GM19452 (cell line): ENCODE results near the gene KRT6B.
"Not testable (repeated sequence)": the region's sequence is repeated elsewhere in the genome, so short reads cannot be mapped to it uniquely, and the experiment has no call there.

ENCODE experiments used
- ATAC-seq: cut with Tn5 transposase; IDR thresholded peaks from one replicate; pipeline ENCODE4 v1.9.1; 2021; ENCODE audit not compliant: unreplicated experiment

The KRT6B gene

DNA sequence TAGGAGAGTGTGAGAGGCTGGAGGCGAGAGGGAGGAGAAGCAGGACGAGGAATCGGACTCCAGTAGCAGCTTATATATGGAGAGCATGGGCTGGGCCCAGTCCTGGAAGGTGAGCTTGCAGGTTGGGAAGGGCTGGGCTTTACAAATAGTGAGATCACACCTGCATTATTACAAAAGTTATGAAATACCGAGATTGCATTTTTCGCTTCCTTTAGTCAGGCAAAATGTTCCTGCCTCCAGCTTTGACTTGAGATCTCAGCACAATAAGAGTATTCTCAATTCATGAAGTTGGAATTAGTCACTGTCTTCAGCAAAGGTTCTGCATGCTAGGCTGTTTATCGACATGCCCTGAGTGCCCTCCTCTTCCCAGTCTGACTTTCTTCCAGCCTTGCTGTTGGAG is at the start of gene KRT6B:
Gene KRT6B, minus strand, starts transcription at position 46 of the 400 bp plus-strand sequence. CDS start 68 bp downstream, outside the sequence.
- ATAC-seq = no peak

DNA sequence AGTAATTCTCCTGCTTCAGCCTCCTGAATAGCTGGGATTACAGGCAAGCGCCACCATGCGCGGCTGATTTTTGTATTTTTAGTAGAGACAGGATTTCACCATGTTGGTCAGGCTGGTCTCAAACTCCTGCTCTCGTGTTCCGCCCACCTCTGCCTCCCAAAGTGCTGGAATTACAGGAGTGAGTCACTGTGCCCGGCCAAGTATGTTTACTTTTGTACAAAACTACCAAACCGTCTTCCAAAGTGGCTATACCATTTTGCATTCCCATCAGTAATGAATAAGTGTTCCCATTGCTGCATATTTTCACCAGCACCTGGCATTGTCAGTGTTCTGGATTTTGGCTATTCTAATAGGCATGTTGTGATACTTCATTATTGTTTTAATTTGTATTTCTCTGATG is 49.5 kb upstream of the KRT6B start:
- no peak for ATAC-seq

DNA sequence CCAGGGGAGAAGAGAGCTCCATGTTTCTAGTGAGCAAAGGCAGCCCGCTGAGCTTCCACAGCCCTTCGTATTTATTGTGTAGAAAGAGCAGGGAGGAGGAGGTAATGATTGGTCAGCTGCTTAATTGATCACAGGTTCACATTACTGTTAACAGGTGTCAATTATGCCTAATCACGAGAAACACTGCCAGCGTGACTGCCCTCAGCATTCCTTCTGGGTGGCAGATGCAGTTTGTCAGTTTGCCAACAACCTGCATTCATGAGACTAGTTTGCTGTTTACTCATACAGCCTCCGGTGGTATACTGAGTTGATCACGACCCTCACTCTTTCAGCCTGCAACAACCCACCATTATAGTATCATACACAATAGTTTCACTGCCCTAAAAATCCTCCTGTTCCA is 48.6 kb upstream of the KRT6B start:
- ATAC-seq = not testable (repeated sequence)

DNA sequence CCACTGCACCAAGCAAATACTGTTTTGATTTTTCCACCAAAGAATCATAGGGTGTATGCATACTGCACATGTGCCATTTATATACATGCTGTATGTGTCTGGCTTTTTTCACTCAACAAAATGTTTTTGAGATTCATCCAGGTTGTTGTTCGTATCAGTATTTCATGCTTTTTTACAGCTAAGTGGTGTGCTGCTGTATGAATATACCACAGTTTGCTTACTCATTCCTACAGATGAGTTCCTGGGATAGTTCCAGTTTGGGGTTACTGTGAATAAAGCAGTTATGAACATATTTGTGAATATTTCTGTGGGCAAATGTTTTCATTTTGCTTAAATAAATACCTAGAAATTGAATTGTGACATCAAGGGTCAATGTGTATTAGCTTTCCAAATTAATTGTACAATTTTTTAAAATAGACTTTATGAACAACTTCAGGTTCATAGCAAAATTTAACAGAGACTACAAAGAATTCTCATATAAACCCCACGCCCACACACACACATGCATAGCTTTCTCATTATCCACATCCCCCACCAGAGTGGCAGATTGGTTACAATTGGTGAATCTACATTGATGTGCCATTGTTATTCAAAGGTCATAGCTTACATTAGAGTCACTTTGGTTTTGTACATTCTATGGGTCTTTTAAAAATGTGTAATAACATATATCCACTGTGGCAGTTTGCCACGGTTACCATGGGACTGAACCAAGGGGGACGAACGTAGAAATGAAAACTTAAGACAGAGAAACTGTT is 48.0 kb upstream of the KRT6B start:
- ATAC-seq = no peak

DNA sequence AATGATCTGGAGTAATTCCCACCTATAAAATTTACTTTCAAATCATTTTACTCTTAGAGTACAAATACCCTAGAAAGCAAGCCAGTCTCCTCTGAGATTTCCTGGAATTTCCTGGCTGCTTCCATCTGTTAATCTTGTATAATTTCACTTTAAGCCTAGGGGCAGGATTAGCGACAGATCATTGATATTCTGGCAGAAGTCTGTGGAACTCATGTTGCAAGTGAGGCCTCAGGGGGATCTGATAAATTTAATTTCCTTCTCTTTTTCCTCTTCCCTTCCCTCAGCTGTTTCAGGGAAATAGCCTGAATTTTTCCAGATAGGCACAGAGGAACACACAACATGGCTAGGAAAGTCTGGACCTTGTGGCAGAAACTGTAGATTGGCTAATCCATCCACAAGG is 47.0 kb upstream of the KRT6B start:
- ATAC-seq = no peak

DNA sequence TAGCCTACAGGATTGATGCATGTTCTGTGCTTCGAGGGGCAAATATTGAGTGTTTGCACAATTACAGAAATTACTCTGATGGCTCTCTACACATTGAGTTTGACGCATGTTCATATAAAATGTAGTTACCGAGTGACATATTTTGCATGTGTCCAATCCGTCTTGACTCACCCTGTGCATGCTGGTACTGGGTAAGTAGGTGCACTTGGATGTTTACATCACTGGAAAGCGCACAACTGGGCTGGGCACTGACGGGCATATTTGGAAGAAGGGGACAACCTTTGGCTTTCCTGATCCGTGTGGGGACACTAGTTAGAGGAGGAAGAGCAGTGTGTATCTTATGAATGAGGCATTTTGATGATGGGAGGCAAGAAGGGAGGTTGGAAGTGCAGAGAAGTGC is 46.0 kb upstream of the KRT6B start:
- ATAC-seq = no peak

DNA sequence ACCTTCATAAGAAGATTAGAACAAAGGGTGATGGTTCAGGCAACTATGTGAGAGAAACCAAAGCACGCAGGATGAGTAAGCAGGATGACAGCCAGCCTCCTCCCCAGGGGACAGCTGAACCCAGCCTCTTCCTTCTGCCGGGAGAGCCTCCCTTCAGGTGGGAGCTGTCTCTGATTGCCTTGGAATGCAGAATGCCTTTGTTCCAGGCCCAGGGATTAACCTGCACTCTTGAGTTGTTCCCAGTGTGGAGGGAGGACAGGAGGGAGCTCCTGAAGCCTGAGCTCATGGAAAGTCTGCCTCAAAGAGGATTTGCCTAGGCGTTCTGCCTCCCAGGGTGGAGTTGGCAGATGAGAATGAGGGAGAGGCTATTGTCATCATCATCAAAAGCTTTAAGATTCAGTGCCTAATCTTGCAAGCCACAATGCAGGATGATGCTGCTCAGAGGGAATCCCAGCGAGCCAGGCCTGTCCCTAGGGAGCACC is 44.7 kb upstream of the KRT6B start:
- no peak for ATAC-seq

DNA sequence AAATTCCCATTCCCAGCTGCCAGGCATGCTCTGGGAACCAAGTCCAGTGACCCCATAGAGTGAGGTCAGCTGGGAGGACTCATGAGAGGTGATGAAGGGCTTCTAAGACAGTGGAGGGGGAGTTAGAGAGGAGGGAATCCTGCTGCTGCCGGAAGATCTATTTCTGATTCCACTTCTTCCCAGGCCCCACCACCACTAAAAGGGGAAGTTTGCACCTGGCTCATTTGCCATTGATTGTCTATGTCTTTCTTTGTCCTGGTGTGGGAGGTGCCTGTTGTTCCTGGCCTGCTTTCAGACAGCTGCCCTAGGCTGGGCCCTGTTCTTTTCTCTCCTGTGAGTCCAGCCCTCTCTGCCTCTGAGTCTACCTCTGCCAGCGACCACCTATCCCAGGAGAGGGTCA is 44.1 kb upstream of the KRT6B start:
- ATAC-seq = no peak

DNA sequence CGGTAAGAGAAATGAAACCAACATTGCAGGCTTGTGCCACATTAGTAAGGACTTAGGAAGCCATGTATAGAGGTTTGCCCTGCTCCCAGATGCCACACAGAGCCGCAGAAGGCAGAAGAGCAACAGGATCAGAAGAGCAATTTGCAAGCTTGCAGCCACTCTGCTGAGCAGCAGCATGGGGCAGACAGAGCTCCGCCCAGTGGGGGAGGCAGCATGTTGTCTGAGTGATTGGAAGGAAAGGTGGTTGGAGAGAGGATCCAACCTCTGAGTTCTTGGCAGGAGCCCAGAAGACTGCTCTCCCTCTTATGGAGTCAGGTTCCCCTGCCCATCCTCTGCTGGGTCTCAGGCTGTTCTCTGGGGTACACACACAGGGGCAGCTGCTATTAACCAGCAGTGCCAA is 43.4 kb upstream of the KRT6B start:
- no peak for ATAC-seq

DNA sequence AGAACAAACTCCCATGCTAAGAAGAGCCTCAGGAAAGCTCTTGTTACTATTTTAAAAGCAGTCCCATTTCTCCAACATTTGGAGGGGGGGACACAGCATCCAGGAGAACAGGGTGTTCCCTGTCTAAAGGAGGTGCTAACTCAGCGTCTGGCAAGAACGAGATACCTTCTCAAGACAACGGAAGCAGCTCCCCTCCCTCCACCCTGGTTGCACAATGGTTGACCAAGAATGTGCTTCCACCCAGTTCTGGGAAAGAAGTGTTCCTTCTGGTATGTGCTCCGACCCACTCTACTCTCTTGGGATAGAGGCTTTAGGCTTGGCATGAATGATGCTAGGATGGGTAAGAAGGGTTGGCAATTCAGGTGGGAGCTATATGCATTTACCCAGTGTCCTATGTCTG is 42.6 kb upstream of the KRT6B start:
- no peak for ATAC-seq

DNA sequence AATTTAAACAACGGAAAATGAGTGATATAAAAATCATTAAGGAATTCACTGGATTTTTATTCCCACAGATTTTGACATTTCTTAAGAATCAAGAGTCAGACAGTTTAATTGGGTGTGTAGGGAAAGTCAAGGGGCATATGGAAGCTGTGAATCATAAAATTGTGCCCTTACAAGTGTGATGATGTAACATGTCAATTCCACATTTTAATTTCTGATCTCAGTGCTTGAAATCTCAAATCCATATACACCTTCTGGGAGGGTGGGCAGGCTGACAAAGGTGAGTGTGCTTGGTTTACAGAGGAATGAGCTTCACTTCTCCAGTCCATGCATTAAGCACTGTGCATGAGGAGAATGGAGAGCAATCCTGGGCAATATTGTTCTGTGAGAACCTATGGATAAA is 42.2 kb upstream of the KRT6B start:
- no peak for ATAC-seq

DNA sequence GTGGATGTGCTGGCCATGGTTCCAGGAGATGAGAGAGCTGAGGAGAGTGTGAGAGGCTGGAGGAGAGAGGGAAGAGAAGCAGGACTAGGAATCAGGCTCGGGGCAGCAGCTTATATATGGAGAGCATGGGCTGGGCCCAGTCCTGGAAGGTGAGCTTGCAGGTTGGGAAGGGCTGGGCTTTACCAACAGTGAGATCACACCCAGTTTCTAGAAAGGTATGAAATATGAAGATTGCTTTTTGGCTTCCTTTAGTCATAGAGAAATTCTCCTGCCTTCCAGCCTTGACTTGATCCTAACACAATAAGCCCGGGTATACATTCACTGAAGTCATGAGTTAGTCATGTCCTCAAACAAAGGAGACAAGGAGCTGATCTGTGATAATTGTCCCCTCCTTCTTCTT is 41.2 kb upstream of the KRT6B start, which contains the start of gene KRT6A:
Gene KRT6A, minus strand, starts transcription at position 86 of the 400 bp plus-strand sequence. Its CDS starts 69 bp downstream, at position 17.
- ATAC-seq = no peak

DNA sequence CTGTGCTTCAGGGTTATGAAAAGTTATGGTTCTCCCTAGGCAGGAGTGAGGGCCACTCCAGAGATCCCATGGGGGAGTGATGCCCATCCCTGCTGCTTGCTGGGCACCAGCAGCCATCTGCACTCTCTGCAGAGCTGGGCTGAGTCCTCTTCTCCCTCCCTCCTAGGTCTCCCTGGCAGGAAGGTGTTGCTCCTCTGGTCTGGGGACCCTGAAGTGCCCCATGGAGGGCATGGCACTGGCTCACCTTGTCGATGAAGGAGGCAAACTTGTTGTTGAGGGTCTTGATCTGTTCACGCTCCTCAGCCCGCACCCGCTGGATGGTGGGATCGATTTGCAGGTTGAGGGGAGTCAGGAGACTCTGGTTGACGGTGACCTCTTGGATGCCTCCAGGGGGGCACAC is 40.5 kb upstream of the KRT6B start:
- not testable (repeated sequence) for ATAC-seq

DNA sequence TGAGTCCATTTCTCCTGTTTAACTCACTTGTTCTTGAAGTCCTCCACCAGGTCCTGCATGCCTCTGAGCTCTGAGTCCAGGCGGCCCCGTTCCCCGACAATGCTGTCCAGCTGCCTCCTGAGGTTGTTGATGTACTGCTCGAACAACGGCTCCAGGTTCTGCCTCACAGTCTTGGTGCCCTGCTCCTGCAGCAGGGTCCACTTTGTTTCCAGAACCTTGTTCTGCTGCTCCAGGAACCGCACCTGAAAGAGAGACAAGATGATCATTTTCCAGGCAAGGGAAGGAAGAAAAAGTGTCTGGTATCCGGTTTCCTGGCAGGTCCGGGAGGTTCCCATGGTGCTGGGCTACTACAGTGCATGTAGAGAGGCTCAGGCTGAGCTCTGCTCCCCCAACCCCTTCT is 39.5 kb upstream of the KRT6B start:
- ATAC-seq = not testable (repeated sequence)

DNA sequence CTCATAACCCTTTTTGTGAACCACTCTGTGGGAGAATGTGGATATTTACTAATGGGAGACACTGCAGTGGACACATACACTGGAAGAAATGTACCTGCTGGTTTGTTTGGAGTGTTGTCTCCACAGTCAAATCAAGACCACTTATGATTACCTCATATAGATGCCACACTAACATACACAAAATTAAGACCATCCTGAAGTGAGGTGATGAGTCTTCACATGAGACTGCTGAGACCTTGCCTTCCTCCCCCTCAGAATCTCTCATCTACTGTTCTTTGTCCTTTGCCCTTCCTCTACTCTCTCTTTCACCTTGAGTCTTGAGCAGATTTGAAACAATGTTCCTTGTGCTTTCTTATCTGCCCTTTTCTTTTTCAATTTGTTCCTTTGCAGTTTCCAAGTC is 36.8 kb upstream of the KRT6B start:
- ATAC-seq = no peak

DNA sequence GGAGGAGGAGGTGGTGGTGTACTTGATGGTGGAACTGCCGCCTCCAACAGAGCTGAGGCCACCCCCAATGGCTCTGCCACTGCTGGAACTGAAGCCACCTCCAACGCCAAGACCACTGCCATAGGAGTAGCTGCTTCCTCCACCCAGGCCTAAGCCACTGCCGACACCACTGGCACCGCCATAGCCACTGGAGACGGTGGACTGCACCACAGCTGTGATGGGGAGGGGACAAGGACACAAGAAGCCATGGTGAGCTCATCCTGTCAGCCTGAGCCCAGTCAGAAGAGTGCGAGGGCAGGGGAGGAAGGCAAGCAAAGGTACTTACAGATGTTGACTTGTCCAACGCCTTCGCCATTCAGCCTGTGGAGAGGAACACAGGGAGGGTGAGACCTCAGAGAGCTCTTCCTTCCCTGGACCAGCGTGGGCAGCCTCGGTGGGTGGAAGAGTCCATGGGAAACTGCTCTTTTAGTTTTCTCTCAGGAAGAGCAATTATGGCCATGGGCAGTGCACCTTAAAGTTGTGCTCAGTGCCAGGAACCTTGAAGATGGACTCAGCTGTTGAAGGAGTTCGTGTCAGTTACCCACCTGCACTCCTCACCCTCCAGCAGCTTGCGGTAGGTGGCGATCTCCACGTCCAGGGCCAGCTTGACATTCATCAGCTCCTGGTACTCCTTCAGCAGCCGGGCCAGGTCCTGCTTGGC is 35.9 kb upstream of the KRT6B start:
- not testable (repeated sequence) for ATAC-seq

DNA sequence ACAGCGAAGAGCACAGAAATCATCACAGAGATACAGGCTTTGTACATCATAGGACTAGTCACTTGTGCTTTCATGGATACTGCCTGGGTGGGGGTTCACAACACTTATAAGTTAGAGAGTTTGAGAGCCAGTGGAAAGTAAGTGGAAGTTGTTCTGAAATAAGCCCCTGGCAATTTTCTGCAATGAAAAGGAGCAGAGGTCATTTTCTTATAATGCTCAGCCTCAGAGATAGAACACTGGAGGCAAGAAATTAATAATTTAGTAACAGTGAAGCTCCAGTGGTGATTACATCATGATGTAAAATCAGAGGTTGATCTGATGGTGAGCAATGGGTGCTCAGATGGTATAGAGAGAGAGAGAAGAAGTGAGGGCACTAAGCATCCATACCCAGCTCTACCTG is 35.3 kb upstream of the KRT6B start:
- ATAC-seq = no peak

DNA sequence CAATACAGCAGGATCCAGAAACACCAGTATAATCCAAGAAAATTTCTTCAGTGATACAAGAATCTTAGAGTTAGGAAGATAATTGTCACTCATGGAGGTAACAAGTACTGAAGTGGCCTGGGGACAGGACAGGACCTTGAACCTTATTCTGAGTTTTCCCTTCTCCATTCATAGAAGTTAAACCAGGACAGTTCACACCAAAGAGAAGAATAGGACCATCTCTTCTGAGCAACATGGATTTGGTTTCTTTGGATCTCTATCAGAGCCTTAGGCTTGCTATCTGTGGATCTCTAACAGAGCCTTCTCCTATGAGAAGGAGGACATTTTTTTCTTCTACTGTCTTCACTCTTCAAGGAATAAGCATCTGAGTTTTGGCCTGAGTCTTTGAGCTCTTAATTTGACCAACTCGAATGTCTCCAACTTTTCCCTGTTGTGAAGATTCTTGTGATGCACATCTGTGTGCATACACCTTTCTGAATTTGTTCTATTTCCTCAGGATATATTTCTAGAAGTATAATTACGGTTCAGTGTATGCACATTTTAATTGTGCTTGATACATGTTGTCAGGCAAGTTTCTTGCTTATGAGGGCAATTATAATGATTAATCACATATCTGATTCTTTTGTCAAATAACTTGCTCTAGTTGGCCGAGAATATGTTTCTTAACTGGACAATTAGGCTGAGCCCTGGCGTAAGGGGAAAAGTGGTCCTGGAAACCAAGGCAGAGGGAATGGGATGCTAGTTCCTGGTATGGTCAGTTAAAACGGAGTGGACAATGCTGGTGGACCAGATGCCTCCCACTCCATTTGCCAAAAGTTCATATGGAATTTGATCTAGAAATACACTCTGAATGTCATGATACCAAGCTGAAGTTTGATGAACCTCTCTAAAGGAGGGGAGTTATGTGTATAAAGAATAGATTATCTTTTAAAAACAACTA is 34.5 kb upstream of the KRT6B start:
- ATAC-seq = no peak

DNA sequence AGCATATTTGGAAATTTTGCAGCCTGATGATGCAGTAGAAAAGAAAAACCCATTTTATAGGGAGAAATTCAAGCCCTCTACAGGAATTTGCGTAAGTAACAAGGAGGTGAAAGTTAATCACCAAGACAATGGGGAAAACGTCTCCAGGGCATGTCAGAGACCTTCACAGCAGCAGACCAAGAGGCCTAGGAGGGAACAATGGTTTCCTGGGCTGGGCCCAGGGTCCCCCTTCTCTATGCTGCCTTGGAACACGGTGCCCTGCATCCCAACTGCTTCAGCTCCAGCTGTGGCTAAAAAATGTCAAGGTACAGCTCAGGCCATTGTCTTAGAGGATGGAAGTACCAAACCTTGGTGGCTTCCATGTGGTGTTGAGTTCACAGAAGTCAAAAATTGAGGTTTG is 28.1 kb upstream of the KRT6B start:
- ATAC-seq = no peak

DNA sequence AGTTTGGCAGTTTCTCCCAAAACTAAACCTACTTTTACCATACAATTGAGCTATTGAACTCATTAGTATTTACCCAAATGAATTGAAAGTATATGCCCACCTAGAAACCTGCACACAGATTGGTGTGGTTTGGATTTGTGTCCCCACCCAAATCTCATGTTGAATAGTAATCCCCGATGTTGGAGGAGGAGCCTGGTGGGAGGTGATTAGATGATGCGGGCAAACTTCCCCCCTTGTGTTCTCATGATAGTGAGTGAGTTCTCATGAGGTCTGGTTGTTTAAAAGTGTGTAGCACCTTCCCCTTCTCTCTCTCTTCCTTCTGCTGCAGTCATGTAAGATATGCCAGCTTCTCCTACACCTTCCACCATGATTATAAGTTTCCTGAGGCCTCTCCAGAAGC is 25.7 kb upstream of the KRT6B start:
- no peak for ATAC-seq

DNA sequence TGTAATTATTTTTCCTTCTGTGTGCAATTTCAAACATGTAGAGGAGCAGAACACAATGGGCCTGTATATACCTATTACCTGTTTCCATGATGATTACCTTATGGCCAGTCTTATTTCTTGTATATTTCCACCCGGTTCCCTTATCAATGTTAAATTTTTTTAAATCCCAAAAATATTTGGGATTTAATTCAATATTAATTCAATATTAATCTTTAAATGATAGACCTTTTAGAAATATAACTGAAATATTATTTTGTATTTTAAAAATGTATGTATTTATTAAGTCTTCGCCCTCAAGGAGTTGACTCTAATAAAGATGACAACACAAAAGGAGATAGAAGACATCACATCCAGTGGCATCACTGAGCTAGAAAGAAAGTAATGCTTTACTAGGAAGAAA is 22.3 kb upstream of the KRT6B start:
- ATAC-seq = no peak
